ENCODE results near the gene XRRA1.
A peak's percentile ranks its signal among the peaks of the same experiment; 100 is the strongest.
"Not testable (repeated sequence)": the region's sequence is repeated elsewhere in the genome, so short reads cannot be mapped to it uniquely, and the experiment has no call there.

XRRA1 gene, protein sequence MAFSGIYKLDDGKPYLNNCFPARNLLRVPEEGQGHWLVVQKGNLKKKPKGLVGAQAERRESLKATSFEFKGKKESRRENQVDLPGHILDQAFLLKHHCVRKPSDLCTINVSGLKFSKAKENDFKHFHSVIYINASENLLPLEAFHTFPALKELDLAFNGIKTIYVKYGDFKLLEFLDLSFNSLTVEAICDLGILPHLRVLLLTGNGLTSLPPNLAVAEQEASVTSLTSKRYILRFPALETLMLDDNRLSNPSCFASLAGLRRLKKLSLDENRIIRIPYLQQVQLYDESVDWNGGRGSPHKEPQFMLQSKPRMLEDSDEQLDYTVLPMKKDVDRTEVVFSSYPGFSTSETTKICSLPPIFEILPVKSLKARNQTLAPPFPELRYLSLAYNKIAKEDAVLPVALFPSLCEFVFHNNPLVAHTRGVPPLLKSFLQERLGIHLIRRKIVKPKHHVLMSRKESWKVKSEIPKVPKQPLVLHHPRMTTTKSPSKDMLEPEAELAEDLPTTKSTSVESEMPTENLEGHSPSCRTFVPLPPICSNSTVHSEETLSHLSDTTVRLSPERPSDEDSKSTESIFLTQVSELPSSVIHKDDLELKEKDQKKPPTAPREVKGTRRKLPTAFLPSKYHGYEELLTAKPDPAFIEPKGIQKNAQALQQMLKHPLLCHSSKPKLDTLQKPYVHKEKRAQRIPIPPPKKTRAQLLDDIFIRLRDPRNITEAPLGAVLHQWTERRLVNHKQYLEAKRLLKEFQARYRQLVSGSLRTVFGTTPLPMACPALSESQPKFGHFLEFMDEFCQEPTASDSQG

DNA sequence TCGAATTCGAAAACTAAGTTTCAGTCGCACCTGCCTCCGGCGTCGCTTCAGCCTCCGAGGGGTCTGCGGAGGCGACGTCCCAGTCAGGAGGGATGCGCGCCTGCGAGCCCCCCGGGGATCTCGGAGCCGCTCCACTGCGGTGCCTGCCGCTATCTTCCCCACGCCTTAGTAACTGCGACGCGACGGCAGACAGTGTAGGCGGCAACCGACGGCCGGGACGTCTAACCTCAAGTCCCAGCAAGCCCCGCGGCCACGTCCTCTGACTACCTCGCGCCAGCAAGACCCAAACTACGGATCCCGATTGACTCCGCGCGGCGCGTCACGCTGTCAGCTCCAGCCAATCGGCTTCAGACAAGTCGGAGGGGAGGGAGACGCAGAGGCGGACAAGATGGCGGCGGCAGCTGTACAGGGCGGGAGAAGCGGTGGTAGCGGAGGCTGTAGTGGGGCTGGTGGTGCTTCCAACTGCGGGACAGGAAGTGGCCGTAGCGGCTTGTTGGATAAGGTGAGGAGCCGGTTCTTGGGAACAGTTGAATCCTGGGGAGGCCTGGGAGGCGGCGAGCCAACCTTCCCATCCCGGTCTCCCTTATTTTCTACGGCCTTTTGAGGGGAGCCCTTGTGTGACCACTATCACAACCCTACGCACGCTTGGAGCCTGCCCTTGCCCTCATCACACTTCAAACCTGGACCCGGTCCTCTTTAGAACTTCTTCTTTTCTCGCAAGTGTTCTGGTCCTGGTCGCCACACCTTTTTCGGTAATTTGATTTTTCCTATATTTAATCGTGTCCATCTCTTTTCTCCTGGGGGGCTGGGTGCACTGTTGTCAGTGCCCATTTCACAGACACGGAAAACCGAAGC is at the start of gene XRRA1, which contains the start of gene SPCS2:
Gene XRRA1 (minus strand): TSS at position 194 of the 855 bp plus-strand sequence. CDS start 8,213 bp downstream, outside the sequence.
Gene SPCS2 (plus strand): TSS at position 369 of the 855 bp plus-strand sequence. CDS start 20 bp downstream, at position 389.
- peak; percentile 96 for DNase-seq (ENCODE audit: low read depth)

- DNase-seq (ENCODE audit: low read depth) = no peak
These were observed 44.0 kb upstream of the XRRA1 start for GRCh38 chr11:74992852-74993251.

- no peak for DNase-seq (ENCODE audit: low read depth)
These were observed 42.0 kb upstream of the XRRA1 start for GRCh38 chr11:74990941-74991340.

- DNase-seq (ENCODE audit: low read depth) = not testable (repeated sequence)
These were observed 41.3 kb upstream of the XRRA1 start for GRCh38 chr11:74990150-74990549.

DNA sequence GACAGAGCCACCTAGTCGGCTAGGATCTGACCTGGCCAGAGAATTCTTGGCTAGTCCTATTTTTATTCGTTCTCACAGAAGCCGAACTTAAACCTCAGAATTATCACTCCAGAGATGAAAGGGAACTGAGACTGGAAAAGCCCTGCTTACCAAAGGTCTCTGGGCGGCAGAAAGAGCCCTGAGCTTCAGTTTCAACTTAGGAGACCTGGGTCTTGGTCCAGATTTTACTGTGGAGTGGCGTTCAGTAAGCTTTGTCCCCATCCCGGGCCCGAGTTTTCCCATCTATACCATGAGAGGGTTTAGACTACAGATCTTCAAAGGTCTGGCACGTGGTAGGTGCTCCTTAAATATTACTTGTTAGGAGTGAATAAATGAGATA is 40.4 kb upstream of the XRRA1 start:
- DNase-seq (ENCODE audit: low read depth) = no peak

DNA sequence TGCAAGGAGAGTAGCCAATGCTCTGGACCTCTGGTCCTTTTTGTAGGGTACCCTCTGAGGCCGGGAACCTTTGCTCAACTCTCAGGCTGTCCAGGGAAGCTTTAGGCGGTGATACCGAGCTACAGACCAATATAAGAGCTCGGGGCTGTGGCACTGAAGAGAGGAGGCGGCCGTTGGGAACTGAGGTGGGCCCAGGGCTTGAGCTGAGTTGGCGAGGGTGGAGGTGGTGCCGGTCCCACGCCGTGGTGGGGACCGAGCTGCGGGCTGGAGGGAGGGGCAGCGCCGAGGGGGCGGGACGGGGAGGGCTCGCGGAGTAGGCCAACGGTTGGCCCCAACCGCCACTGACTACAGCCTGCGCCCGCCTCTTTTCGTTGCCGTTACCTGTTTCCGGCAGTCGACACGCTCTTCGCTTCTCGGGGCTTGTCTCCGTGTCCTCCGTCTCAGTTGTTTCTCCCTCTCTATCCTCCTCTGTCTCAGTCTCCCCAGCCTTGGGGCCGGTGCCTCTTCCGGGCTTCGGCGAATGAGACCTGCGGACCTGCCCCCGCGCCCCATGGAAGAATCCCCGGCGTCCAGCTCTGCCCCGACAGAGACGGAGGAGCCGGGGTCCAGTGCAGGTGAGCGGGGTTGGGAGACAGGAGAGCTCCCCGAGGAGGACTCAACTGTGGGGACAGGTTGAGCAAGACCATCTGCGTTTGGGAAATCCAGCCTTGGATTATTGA is 39.8 kb upstream of the XRRA1 start, which contains the start of gene NEU3:
Gene NEU3 (plus strand): TSS at position 393 of the 719 bp plus-strand sequence. CDS start 128 bp downstream, at position 521.
- DNase-seq (ENCODE audit: low read depth) = no peak

DNA sequence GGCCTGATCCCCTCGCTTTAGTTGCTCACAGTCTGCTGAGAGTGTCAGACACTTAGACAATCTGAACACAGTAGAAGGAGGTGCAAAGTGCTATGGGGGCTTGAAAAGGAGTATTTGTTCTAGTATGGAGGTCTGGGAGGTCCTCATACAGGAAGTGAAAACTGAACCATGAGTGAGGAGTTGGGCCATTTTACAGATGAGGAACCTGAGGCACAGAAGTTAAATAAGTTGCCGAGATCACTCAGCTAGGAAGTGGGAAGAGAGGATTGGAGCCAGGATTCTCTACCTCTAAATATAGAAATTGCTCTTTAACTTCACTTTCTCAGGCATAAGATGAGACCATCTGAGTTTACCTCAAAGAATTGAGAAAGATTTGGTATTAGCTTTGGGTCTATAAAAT is 35.8 kb upstream of the XRRA1 start:
- no peak for DNase-seq (ENCODE audit: low read depth)

DNA sequence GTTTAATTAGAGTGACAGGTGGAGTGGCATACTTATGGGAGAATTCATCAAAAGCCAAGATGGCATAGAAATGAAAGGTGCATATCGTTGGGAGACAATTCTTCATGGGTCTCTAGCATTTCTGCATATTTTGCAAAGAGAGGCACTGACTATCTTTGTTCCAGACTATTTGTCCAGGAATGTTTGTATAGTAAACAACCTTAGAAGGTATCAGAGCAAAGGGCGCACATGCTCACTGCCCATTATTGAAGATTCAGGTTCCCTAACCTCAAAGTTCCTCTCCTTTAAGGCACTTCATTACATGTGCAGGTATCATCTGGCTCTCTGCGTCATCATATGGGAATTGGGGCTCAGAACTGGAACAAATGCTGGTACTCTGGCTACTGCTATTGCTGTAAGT is 35.2 kb upstream of the XRRA1 start:
- DNase-seq (ENCODE audit: low read depth) = no peak

GRCh38 chr11:74981888-74982287 is 33.0 kb upstream of the XRRA1 start:
- DNase-seq (ENCODE audit: low read depth) = no peak

DNA sequence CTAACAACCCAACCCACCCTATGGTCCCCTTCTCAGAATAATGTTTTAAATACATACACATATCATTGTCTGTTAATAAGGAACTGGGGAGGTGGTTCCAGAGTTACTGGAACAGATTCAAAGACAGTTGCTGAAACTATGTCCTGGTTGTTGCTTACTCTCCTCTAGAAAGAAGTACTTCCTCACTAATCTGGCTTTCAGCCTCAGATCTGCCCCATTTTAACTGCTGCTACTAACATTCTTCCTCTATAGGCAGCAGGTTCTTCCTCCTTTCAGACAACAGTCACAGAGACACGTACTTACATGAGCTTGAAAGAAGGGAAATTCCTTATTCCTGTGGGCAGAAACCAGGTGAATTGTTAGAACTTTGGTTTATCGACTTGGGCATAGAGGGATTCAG is 31.7 kb upstream of the XRRA1 start:
- DNase-seq (ENCODE audit: low read depth) = no peak

GRCh38 chr11:74978041-74978440 is 29.1 kb upstream of the XRRA1 start:
- no peak for DNase-seq (ENCODE audit: low read depth)

GRCh38 chr11:74971424-74971823 is 22.5 kb upstream of the XRRA1 start:
- DNase-seq (ENCODE audit: low read depth) = no peak

DNA sequence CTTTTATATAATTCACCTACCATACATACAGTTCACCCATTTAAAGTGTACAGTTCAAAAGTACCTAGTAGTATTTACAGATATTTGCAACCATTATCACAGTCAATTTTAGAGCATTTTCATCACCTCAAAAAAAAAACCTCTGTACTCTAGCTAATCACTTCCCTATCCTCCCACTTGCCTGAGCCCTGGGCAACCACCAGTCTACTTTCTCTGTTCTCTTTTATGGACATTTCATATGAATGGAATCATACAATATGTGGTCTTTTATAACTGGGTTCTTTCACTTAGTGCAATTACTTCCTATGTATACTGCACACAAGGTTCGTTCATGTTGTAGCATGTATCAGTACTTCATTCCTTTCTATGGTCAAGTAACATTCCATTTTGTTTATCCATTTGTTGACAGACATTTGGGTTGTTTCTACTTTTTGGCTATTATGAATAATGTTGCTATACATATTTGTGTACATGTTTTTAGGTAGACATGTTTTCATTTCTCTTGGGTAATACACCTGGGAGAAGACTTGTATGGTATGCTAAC is 22.0 kb upstream of the XRRA1 start:
- no peak for DNase-seq (ENCODE audit: low read depth)

DNA sequence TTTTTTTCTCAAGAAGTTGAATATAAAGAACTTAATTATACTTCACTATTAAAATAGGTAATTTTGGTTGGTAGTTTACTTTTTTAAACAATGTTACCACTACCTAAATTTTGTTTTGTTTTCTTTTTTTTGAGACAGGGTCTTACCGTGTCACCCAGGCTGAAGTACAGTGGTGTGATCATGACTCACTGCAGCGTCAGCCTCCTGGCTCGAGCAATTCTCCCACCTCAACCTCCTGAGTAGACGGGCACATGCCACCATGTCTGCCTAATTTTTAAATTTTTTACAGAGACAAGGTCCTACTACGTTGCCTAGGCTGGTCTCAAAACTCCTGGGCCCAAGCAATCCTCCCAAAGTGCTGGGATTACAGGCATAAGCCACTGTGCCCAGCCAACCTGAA is 17.8 kb upstream of the XRRA1 start:
- DNase-seq (ENCODE audit: low read depth) = no peak

DNA sequence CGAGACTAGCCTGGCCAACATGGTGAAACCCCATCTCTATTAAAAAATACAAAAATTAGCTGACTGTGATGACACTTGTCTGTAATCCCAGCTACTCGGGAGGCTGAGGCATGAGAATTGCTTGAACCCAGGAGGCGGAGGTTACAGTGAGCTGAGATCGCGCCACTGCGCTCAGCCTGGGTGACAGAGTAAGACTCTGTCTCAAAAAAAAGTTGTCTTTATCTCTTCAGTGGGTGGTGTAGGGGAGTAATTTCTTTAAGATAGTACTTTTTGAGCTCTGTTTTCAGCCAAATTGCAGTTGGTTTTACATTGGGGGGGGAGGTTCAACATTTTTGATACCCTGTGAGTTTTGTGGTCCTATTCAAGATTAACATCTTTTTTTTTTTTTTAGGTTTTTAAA is 11.2 kb upstream of the XRRA1 start:
- DNase-seq (ENCODE audit: low read depth) = not testable (repeated sequence)

DNA sequence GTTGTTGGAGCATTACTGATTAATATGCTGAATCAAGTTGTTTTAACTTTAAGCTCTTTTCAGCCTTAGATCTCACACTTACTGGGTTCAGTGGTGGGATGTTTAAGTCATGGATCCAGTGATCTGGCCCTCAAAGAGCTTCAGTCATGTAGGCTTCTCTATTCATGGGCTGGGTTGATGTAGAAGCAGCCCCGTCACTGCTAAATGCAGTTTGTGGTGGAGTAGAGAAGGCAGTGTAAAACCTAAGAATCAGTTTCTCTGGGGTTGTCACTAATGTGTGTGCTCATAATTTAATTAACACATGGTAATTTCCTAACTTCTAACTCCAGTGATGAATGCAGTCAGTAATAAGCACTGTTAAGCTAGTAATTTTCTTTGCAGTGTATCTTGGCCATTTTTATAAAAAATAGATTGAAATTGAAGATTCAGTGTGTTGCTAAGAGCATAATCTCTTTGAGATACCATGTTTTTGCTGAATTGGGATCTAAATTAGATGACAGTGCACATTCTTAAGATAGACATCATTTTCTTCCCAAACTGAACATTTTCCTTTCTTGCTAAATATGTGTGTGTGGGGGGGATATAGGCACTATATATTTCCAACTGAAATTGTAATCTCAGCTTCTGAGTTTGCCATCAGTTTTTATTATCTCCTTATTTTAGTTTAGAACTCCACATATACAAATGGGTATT is 9.2 kb upstream of the XRRA1 start:
- no peak for DNase-seq (ENCODE audit: low read depth)

DNA sequence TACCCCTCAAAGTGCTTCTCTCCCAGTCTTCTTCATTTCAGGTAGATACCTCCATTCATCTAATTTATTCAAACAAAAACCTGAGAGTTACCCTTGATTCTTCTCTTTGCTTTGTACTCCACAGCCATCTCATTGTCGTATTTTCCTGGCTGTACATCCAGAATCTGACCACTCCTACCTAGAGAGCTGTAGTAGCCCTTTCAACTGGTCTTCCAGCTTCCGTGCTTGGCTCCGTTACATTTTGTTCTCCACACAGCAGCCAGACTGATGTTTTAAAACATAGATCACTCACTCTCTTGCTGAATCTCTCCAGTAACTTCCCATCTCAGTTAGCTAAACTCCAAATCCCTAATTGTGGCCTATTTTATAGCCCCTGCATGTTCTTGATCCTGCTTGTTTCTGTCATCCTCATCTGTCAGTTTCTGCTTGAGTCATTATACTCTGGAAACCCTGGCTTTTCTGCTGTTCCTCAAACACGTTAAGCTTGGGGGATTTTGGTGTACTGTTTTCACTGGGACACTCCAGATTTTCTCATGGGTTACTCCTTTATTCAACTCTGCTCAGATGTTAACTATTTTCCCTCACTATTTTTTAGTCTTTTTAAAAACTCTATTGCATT is 7.6 kb upstream of the XRRA1 start:
- DNase-seq (ENCODE audit: low read depth) = no peak

GRCh38 chr11:74954199-74954598 is 5.3 kb upstream of the XRRA1 start:
- no peak for DNase-seq (ENCODE audit: low read depth)

DNA sequence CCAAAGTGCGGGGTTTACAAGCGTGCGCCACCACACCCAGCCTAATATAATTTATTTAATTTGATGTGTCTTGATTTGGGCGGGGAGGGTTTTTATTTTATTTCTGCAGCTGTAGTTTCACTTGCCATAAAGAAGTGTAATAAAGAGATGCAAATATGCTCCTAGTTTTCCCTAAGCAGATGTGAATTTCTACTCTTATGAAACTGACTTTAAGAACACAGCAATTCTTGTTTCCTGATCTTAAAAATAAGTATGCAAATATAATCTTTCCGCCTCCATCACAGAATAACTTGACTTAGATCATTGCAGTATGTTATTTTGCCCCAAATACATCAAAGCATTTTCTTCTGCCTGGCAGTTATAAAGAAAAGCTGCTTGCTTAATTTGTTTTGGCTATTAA is 4.6 kb upstream of the XRRA1 start:
- no peak for DNase-seq (ENCODE audit: low read depth)

GRCh38 chr11:74952752-74953151 is 3.9 kb upstream of the XRRA1 start:
- DNase-seq (ENCODE audit: low read depth) = no peak

All from non-pigmented ciliary epithelial cell (primary cell).